Psoas muscle (tissue), 8 donors: ENCODE data around the gene FGF19. TPM values are rescaled to one million over a fixed set of nuclear protein-coding genes. Genes with fewer than 3 reads are reported as not detected.

Experiments
- ATAC-seq, 4 donors: fragments of 200-7000 bp; cut with Tn5 transposase; one replicate each; pipeline ENCODE4 v1.9.1; 2020; ENCODE audit warnings: moderate library complexity in 3 of 4, mild to moderate bottlenecking in 2 of 4
- DNase-seq, 2 donors: peaks; one replicate each; pipeline ENCODE4 v3.0.0-alpha.2; 2020
- H3K27ac ChIP-seq: fragments of 200-600 bp; one replicate; pipeline ENCODE4 v1.8.0; 2022
- H3K27me3 ChIP-seq, 3 donors: fragments of 200-600 bp in 1 of 3; one replicate each; pipeline versions ENCODE4 v1.6.1 to v1.8.0; 2013 to 2022; ENCODE audit warnings: low read length in 2 of 3, mild to moderate bottlenecking in 2 of 3, moderate library complexity in 1 of 3; ENCODE audit not compliant: insufficient read depth in 3 of 3
- H3K36me3 ChIP-seq, 2 donors: fragments of 200-600 bp in 1 of 2; one replicate each; pipeline versions ENCODE4 v1.6.1 to v1.8.0; 2013 to 2022; ENCODE audit warnings: low read depth in 1 of 2, mild to moderate bottlenecking in 1 of 2, moderate library complexity in 1 of 2; ENCODE audit not compliant: insufficient read depth in 1 of 2
- H3K4me1 ChIP-seq: fragments of 200-600 bp; one replicate; pipeline ENCODE4 v1.8.0; 2022
- H3K4me3 ChIP-seq: fragments of 200-600 bp; one replicate; pipeline ENCODE4 v1.8.0; 2022; ENCODE audit warnings: mild to moderate bottlenecking
- H3K9me3 ChIP-seq: fragments of 200-600 bp; one replicate; pipeline ENCODE4 v1.8.0; 2022
- WGBS, 3 donors: extraction: QIAGEN DNeasy Blood & Tissue Kit; methylation state at CpG; one replicate each; pipeline versions ENCODE4 v1.1.6 to v1.1.7; 2013; 5-methylcytosine and 5-hydroxymethylcytosine counted together
- intact Hi-C, 2 donors: fragments of 100-400 bp; cut with DNase I; formaldehyde crosslinking; loops; one replicate each; pipeline versions ENCODE4 v1.11.0 to v1.14.2; 2022
- polyA plus RNA-seq, 3 donors: library from polyadenylated mRNA; stranded (reverse); fragments of 200-250 nt; gene quantifications; one replicate each; pipeline ENCODE4 v1.2.3, GENCODE V29; 2013
- total RNA-seq, 4 donors: library from RNA; stranded (reverse); fragmentation: NEBNext Ultra II Directional in 2 of 4; extraction: Animal tissue kit (Norgen Biotek cat#: 25700) in 2 of 4; gene quantifications; one replicate each; pipeline versions ENCODE4 v1.2.1 to v1.2.4, GENCODE V29; 2021 to 2023
- TF ChIP-seq, protein P1 (sequence below): fragments of 200-600 bp; IDR thresholded peaks from one replicate; pipeline ENCODE4 v1.8.0; 2022; ENCODE audit warnings: antibody characterized with exemption
- donor health status: healthy with polysubstance abuse.
- donor health status: DM: no; HTN: no; CAD: no; lungs with moderate emphysema.
- donor health status: Bipolar disorder and iron deficiency.
- donor health status: healthy.
- donor health status: DM: yes; HTN: yes; CAD: no.
- donor health status: DM: no; HTN: no; CAD: no.
- donor health status: DM: no; HTN: no; CAD: no.
- donor health status: DM: yes; HTN: yes; CAD: no.

Gene FGF19
- total and polyA plus RNA-seq, 7 donors: not detected

DNA sequence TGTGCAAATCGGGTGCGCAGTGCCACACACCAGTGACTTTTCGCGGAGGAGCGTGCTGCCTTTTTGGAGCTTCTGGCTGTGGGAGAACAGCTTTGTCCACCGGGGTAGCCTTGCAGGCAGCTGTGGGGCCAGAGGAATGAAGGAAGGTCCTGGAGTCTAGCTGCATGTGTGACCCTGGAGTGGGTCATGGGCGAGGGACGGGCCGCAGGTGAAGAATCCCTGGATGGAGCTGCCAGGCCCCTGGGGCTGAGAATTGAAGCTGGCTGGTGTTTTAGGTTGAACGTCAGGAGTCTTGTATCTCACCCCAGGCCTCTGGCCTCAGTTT, 54.3 kb downstream of the FGF19 start:
- intact Hi-C loops: loop anchor here in 1 of 2 donors (10.0 kb wide), 1 partner anchor 355 kb away; the partner anchor contains the start of gene MYEOV
- Histone ChIP-seq H3K36me3 (peaks cover 0 to 21% of the 10 kb centered on the region in 2 donors), H3K27ac (no peak overlapping the region), H3K4me1 (no peaks in the 10 kb centered on the region), H3K9me3 (no peaks in the 10 kb centered on the region), H3K4me3 (no peak overlapping the region), H3K27me3 (peaks cover 0 to 16% (median 0%) of the 10 kb centered on the region in 3 donors)
- DNase-seq: no peak
- TF ChIP-seq, protein P1, sequence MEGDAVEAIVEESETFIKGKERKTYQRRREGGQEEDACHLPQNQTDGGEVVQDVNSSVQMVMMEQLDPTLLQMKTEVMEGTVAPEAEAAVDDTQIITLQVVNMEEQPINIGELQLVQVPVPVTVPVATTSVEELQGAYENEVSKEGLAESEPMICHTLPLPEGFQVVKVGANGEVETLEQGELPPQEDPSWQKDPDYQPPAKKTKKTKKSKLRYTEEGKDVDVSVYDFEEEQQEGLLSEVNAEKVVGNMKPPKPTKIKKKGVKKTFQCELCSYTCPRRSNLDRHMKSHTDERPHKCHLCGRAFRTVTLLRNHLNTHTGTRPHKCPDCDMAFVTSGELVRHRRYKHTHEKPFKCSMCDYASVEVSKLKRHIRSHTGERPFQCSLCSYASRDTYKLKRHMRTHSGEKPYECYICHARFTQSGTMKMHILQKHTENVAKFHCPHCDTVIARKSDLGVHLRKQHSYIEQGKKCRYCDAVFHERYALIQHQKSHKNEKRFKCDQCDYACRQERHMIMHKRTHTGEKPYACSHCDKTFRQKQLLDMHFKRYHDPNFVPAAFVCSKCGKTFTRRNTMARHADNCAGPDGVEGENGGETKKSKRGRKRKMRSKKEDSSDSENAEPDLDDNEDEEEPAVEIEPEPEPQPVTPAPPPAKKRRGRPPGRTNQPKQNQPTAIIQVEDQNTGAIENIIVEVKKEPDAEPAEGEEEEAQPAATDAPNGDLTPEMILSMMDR: no peak
- 90 to 93% (median 91%) methylated on average over 10 of the region's 10 CpGs for WGBS, 3 donors
- ATAC-seq: no peak

DNA sequence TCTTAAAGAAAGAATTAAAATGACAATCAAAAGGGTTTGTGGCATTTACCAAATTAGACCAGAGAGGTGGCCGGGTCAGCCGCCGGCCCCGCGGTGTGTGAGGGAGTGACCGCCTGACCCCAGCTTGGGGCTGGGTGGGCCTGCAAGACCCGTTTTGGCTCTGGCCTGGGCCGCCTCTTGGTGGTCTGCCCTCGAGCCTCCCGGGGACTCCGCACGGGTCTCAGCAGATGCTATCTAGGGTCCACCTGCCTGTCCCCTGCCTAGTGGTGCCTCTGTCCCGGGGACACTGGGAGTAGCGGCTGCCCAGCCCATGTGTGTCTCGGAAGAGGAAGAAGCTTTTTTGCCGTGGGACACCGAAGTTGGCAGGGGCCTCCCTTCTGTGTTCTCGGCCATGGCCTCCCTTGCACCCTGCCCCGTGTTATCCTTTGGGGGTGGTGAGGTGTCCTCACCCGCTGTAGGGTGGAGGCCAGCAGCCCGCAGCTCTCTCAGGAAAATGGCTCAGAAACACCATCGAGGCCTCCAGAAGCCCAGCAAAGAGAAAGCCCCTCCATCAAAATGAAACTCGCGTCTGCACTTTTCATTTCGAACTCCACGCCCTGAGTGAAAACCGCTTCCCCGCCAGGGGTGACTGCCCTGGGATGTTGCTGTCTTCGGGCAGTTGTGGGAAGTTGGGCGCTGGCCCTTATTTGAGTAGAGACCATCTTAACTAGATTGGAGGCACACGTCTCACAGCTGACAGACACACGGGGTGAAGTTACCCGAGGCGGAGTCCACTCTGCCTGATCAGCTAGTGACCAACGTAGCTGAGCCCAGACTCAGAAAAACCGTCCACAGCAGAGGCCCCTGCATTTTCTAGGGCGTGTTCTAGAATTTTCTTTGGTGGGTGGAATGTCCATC, 54.9 kb downstream of the FGF19 start:
- ATAC-seq (no peak), DNase-seq (no peak)
- intact Hi-C loops: loop anchor here in 1 of 2 donors (10.0 kb wide), 1 partner anchor 354 kb away; the partner anchor contains the start of gene MYEOV
- H3K27ac ChIP-seq: no peak overlapping the region
- H3K9me3 ChIP-seq: no peaks in the 10 kb centered on the region
- TF ChIP-seq, protein P1: no peak
- no peak overlapping the region for H3K4me3 ChIP-seq
- WGBS, 3 donors: 89 to 91% (median 90%) methylated on average over 34 to 37 of the region's 37 CpGs
- no peaks in the 10 kb centered on the region for H3K4me1 ChIP-seq
- H3K27me3 ChIP-seq: peaks cover 0 to 22% (median 0%) of the 10 kb centered on the region in 3 donors
- peaks cover 0 to 17% of the 10 kb centered on the region in 2 donors for H3K36me3 ChIP-seq

Other genes starting within 250 kb of the FGF19 start
- not detected for gene LINC01488, start 222.4 kb downstream of the FGF19 start, total RNA-seq
- under 1 TPM in 1 of 3 donors, not detected in 2; 0.03 TPM for gene LINC01488, start 222.4 kb downstream of the FGF19 start, polyA plus RNA-seq
- gene CCND1, start 62.9 kb downstream of the FGF19 start, total RNA-seq: 10 to 100 TPM in 1 of 4 donors, 1 to 10 TPM in 3; 6.5 to 11.3 (median 7.9) TPM
- gene CCND1, start 62.9 kb downstream of the FGF19 start, polyA plus RNA-seq: 1 to 10 TPM; 1.8 to 2.2 (median 1.8) TPM
- 10 to 100 TPM in 1 of 4 donors, 1 to 10 TPM in 3; 8.5 to 15.5 (median 8.7) TPM for gene LTO1, start 28.7 kb downstream of the FGF19 start, total RNA-seq
- gene LTO1, start 28.7 kb downstream of the FGF19 start, polyA plus RNA-seq: 10 to 100 TPM in 2 of 3 donors, 1 to 10 TPM in 1; 9.2 to 28.1 (median 21.0) TPM
- gene FGF4, start 71.3 kb upstream of the FGF19 start, total RNA-seq: not detected
- not detected for gene FGF4, start 71.3 kb upstream of the FGF19 start, polyA plus RNA-seq
- gene FGF3, start 115.4 kb upstream of the FGF19 start, total RNA-seq: not detected
- gene FGF3, start 115.4 kb upstream of the FGF19 start, polyA plus RNA-seq: not detected